GM21447 (cell line): ENCODE measurements around the gene TSSK2.
A peak's percentile ranks its signal among the peaks of the same experiment; 100 is the strongest.

ENCODE experiments used
- ATAC-seq: cut with Tn5 transposase; IDR thresholded peaks from one replicate; pipeline ENCODE4 v1.9.1; 2021; ENCODE audit not compliant: unreplicated experiment

The TSSK2 gene

DNA sequence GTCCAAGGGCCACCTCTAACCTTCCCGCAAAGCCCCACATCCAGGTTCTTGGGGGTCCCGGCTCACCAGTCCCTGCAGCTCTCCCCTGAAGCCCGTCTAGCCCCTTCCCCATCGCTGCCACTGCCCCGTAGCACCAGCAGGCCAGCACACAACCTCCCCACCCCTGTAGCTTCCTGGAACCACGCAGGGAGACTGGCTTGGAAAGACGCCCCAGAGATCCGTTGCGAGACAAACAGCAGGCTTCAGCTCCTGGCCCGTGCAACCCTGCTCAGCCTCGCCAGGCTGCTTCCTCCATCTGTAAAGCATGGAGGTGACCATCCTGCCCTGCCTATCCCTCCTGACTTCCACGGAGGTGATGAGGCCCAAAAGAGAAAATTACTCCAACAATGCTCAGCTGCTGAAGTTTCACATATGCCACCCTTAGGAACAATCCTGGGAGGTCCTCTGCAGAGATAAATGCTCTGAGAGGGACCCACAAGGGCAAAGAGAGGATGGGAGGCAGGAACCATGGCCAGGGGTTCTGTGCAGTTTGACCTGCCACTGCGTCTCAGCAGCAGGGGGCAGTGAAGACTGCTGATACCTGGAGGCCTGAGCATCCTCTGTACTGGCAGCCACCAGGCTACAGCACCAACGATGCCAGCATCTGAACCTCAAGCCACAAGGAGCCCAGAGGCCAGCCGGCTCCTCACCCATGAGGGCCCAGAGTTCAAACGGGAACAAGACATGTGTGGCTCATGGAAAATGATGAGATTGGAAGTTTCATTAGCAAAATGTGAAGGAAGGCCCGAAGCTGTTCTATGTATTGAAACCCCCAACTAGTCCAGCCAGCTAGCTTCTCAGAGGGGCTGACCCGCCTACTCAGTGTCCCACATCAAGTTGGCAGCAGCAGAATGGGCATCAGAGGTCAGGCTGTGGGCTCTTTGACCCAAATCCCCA, 25.0 kb upstream of the TSSK2 start:
- no peak for ATAC-seq

DNA sequence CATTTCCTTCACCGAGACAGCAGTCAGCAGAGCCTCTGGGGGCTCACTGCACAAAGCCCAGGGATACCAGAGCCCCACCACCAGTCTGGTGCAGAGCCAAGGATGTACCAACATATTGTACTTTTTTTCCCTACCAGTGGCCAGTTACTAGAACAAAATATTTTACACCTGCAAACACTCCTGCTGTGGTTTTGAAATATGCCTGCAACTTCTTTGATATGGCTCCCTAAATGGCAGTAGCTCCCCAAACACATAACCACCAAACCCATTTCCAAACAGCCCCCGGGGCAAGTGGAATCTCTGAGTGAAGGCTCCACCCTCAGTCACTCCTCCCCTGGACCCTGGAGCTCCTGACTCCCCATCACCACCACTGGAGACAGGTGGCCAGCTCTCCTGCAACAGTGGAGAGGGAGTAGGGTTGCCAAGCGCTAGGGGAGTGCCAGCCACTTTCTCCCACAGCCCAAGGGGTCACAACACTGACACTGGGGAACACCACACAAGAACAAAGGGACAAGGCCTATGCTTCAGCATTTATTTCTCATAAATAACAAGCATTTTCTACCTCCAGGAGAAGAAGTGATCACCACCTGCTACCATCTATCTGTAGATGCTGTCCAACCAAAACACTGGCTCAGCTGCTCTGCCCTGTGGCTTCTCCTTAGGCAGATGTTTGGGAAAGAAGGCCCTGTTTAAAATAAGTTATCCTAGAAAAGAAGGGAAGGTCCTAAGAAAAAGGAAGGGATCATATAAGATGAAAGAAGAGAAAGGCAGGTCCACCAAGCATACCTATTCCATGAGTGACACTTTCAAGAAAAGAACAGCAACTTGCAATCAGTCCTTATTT, 24.0 kb upstream of the TSSK2 start:
- no peak for ATAC-seq

DNA sequence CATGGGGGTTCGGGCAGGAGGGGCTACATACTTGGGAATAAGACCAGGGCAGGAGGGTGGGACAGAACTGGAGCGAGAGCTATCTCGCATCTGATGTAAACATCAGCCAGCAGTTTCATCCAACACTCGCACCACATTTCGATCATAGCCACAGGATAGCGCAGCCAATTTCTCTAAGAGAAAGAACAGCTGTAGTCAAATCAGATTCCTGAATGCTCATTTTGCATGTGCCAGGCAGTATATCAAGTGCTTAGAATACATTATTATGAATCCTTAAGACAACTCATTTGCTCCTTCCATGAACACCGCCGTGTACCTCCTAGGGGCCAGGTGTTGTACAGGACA, 23.4 kb upstream of the TSSK2 start:
- no peak for ATAC-seq

DNA sequence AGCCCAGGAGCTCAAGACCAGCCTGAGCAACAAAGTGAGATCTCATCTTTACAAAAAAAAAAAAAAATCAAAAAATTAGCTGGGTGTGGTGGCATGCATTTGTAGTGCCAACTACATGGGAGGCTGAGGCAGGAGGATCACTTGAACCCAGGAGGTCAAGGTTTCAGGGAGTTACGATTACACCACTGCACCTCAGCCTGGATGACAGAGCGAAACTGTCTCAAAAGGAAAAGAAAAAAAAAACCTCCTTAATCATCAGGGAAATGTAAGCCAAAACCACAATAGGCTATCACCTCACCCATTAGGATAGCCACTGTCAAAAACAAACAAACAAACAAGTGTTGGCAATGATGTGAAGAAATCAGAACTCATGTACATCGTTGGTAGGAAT, 22.3 kb upstream of the TSSK2 start:
- ATAC-seq: no peak

DNA sequence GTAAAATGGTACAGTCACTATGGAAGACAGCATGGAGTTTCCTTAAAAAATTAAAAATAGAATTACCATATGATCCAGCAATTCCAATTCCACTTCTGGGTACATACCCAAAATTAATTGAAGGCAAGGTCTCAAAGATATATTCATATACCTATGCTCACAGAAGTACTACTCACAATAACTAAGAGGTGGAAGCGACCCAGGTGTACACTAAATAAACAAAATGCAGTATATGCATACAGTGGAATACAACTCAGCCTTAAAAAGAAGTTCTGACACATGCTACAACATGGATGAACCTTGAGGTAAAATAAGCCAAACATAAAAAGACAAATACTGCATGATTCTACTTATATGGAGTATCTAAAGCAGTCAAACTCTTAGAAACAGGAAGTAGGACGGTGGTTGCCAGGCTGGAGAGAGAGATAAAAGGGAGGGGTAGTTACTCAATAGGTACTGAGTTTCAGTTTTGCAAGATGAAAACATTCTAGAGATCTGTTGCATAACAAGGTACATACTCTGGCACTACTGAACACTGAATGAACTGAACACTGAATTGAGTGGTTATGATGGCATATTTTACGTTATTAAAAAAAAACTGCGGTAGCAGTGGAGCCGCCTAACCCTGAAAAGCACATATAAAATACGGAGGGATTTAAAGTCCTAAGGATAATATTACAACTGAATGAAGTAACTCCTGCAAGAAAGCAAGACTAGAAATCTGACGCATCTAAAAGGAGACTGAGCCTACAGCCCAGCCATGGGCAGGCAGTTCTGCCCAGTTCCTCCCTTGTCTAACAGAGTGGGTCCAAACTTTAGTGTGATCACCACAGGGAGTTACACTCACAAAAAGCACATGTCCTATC, 21.7 kb upstream of the TSSK2 start:
- ATAC-seq: peak; percentile 78

DNA sequence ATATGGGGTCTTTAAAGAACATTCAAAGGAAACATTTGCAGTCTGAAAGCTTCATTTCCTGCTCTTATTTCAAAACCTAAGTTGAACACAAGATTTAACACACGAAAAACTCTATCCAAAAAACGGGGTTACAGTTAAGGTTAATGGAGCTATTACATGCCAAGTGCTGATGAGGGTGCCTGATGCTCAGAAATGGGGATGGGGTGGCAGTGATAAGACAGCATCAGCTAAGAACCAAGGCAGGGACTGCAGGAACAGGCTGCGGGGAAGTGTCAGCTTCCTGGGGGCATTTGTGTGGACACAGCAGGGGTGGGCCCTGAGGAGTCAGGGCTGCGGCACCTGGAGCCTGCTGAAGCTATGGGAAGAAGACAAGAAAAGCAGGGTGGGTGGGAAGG, 21.0 kb upstream of the TSSK2 start:
- ATAC-seq: no peak

DNA sequence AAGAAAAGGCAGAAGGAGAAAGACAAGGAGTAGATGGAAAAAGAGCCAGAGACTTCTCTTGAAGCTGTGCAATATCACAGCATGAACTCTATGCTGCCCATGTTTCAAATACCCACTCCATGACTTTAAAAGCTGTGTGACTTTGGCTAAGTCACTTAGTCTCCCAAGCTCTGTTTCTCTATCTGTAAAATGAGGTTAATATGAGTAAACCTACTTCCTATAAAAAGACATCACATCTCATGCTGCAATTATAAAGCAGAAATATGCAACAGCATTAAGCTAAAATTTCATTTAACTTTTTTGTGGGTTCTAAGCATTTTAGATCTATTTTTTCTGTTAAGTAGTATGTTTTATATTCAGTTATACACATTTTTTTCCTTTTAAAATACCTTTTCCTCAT, 20.5 kb upstream of the TSSK2 start:
- ATAC-seq: no peak

DNA sequence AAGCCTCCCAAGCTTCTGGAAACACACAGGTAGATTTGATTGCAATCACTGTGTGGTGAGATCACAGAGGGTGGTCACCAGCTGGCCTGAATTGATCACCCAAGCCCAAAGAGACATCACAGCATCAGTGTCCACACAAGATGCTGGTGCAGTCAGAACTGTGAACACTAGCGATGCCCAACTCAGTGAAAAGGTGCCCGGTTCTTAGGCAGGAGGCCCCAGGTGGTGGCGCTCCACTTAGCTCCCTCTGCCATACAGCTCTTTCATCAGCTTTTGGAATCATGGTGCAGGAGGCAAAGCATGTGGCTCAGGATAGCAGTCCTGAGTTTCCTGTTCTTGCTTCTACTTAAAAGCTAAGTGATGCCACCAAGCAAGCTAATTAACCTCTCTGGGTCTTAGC, 20.0 kb upstream of the TSSK2 start:
- no peak for ATAC-seq

DNA sequence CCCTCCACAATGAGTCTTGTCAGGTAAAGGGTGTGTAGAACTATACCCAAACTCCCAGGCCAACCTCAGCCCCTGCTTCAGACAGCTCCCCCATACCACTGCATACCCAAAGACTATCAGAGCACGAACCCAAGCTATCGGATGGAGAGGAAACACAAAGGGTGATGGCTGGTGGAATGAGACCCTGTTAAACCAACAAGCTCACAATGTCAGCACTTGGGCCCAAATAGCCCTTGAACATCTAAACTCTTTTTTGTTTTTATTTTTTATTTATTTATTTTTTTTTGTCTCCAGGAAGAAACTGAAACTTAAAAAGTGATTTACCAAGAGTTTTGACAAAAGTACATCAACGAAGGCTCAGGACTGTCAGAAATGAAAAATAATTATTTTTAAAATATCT, 19.5 kb upstream of the TSSK2 start:
- no peak for ATAC-seq

DNA sequence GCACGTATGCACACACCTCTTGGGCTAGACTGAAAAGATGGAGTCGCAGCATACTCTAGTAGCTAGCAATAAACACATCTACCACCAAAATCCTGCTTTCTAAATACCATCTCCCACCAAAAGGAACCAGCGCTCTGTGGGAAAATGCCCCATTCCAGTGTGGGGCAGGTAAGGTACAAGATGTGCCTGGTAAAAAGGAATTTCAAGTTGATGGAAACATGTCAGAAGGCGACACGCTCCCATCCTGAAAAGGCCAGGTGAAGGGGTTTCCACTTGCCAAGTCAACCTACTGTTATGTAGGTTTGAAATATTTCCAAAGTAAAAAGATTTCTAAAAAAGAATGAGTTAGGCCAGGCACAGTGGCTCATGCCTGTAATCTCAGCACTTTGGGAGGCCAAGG, 17.7 kb upstream of the TSSK2 start:
- ATAC-seq: no peak

DNA sequence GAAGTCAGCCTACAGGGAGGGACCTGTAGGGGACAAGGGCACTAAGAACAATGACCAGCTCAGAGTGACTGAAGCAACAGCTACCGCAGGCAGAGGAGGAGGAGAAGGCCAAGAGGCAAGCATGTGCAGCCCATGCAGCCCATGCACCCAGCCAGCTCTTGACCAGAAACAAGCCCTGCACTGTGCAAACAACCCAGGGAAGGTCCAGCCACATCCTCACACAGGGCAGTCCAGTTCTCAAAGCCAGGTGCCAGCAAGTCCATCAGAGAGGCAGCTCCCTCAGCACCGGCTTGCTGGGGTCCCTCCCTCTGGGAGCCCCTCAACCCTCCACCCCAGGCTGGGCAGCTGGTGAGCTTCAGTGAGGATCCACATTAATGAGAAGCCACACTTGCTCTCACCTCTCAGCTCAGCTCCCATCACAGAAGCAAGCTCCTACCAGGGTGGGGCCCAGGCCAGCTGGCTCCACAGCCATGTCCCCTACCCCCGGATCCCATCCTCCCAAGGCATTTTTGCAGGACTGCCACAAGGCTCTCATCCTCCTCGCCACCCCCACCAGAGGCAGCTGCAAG, 16.0 kb upstream of the TSSK2 start:
- no peak for ATAC-seq

DNA sequence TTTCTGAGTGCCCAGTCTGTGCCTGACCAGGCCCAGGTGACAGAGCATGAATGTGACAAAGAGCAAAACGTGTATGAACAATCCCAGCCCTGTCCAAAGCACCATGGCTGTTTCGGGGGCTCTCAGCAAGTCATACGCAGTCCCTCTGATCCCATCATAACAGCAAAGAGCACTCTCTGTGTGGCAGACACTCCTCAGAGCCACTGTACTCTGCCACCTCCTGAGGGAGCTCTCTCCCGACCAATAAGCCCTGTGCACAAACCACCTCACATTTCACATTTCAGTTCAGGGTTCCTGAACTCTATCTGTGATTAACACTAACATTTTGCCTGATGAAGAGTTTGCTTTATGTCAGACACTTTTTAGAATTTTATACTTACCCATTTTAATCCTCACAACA, 15.5 kb upstream of the TSSK2 start:
- ATAC-seq: no peak

DNA sequence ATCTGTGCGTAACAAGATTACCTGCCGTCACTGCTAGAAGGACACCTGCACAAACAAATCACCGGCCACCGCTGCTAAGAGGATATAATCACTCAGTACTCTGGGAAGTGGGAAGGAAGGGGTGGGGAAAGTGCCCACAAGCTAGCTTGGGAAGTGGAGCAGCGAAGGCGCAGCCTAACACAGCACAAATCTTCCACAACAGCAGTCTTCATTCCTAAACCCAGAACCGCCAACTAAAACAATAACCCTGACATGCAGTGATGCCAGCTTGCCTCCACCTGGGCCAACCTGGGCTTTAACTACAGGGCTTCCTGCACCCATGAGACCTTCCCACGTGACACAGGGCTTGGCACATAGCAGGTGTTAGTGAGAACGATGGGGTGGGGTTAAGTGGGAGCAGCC, 14.0 kb upstream of the TSSK2 start:
- ATAC-seq: no peak

DNA sequence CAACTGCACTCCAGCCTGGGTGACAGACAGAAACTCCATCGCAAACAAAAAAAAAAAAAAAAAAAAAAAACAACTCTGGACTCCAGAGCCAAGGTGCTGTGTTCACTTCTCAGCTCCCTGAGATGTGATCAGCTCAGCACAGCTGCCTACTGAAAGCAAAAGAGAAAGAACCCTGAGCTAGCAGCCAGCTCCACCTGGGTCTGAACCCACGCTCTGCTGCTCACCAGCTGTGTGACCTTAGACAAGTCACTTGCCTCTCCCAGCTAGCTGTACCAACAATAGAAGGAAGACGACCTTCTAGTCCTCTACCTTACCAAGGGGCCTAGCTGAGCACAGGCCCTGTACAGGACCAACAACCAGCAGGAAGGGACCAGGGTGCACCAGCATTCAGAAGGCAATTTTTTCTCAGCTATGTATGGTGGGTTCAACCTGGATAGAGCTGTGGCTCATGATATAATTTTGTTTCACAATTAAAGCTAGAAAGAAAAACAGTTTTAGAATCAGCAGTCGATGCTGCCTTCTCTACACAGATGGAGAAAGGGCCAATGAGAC, 12.7 kb upstream of the TSSK2 start:
- peak; percentile 40 for ATAC-seq

DNA sequence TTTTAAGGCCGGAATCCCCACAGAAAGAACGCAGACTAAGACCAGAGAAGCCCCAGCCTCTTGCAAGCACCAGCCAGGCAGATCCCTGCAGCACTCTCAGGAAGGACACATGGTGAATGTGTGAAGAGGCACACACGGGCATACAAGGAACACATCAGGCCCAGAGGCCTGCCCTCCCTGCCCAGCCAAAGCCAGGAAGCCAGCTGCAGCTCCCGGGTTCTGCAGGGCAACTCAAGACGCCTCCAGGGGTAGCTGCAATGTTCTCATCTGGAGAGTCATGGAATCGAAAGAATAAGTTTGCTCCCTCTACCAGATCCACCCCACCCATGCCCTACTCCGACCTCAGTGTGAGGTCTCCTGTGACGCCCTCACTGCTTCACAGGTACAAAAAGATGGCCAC, 11.2 kb upstream of the TSSK2 start:
- no peak for ATAC-seq

DNA sequence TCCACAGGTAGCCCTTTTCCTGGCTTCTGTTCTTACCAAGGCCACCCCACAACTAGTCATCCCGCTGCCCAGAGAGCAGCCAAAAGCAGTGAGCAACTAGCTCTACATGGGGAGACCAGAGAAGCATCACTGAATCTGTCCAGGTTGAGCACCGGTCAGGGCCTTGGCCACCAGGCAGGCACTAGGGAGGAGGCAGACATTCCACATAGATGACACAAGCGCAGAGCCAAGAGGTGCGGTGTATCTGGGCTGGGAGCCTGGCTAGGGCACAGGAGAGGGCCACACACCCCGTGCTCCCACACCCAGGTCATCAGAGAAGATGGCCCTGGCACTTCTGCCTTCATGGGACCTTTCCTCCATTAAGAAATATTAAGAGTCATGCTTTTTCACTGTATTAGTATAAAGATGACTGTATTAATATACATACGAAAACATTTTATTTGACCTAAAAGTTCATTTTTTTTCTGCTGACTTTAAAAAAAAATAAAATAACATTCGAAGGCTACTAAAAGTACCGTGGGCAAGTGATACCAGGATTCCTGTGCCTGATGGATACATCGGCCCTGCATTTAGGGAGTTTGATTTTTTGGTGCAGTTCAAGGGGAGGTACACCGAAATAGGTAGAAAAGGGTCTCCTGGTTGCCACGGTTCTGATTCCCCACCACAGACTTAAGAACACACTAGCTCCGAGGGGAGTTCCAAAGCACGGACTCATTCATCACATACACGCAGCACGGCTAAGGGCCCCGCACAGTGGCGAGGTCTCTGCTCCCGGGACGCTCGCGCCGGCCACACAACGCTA, 10.1 kb upstream of the TSSK2 start:
- ATAC-seq: no peak

DNA sequence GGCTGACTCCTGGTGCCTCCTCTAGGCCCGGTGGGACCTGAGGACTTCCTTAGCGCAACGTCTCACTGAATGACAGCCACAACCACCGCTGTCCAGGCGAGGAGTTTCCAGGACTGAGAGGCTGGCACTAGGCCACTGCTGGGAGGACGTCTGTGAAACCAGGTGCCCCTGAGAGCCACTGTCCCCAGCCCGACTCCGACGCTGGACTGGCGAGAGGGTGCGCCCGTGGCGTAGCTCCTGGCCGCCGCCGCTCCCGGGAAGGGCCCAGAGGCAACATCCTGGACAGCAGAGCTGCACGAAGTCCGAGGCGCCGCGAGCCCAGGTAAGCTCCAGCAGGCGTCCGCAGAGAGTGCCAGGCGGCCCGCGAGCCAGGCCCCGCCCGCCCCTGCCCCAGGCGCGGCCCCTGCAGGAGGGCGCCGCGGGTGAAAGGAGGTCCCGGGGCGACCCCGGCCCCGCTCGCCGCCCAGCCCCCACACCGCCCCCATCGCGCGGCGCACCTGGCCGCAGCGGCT, 9.4 kb upstream of the TSSK2 start:
- ATAC-seq: peak; percentile 13

DNA sequence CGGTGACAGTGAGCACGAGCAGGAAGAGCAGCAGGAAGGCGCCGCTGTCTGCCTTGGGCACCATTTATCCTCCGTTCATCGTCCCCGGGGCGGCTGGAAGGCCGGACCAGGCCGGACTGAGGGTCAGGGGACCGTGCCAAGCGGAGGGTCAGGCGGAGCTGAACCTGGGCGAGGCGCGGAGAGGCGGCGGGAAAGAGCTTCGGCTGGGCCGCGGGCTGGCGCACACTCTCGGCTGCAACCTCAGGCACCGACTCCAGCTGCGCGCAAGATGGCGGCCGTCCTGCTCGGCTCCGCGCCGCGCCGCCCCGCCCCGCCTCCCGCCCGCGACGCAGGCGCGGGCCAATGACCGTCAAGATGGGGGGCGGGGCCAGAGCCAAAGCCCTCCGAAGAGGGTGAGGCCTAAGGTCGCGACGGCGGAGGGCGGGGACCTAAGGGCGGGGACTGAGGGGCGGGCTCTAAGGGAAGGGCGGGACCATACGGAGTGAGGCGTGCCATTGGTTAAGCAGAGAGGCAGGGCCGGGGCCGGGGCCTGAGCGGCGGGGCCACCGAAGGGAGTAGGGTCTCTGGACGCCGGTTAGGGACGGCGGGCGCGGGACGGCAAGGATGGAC, 8.9 kb upstream of the TSSK2 start, which contains the start of gene DGCR2:
TSS of gene DGCR2 (minus strand) at position 270 of the 609 bp plus-strand sequence. CDS start at position 64, 206 bp downstream.
- ATAC-seq: peak; percentile 74
